ENCODE results near the gene CCNJ.
A peak's percentile ranks its signal among the peaks of the same experiment; 100 is the strongest.
"Not testable (repeated sequence)": the region's sequence is repeated elsewhere in the genome, so short reads cannot be mapped to it uniquely, and the experiment has no call there.

The CCNJ gene, protein sequence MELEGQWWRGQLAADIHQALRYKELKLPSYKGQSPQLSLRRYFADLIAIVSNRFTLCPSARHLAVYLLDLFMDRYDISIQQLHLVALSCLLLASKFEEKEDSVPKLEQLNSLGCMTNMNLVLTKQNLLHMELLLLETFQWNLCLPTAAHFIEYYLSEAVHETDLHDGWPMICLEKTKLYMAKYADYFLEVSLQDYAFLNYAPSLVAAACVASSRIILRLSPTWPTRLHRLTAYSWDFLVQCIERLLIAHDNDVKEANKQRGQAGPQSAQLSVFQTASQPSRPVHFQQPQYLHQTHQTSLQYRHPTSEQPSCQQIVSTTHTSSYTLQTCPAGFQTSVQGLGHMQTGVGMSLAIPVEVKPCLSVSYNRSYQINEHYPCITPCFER

DNA sequence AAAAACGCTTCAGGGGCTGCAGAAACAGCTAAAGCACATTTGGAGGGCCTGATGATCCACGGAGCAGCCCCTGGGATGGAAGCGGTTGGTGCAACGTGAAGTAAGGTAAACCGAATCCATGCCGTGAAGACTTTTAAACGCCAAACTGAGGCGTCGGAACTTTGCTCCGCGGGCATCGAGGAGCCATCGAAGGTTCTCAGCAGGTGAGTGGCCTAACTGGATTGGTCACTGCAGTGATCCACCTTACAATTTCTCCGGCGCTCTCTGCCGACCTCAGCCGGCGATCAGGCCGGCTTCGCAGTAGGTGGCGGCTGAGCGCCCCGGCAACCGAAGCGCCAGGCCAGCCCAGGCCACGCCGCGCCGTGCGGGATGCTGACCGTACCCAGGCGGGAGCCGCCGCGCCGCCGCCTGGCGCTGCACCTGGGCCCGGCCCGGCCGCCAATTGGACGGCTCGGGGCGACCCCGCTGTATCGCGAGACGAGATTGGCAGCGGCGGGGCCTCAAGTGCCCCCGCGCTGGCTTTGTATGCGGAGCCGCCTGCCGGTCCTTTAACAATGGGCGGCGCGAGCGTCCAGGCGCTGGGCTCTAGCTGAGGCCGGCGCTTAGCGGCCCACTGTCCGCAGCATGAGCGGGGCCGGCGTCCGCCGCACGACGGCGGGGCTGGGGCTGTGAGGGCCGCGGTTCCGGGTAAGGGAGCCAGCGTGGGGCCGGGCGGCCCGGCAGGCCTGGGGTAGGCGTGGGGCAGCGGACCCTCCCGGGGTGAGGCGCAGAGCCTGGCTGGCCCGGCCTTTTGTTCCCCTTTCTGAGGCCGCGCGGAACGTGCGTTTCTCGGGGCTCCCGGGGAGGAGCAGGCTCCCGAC lies at the start of gene CCNJ:
CCNJ (plus strand) TSS at position 551 of the 860 bp plus-strand sequence. CDS start 811 bp downstream, outside the sequence.
- Histone ChIP-seq H3K4me1 (ENCODE audit: insufficient read depth, low read length) (peaks cover 19% of the 10 kb centered on the region), H2AFZ (ENCODE audit: low read depth, low read length) (peak within 1 kb of the TSS; percentile 71), H3K36me3 (ENCODE audit: insufficient read depth, low read length) (peaks cover 21% of the 10 kb centered on the region), H3K4me3 (ENCODE audit: low read length) (peak within 1 kb of the TSS; percentile 93), H3K27me3 (ENCODE audit: insufficient read depth, low read length) (no peaks in the 10 kb centered on the region), H3K9me3 (ENCODE audit: low read length) (no peaks in the 10 kb centered on the region)

DNA sequence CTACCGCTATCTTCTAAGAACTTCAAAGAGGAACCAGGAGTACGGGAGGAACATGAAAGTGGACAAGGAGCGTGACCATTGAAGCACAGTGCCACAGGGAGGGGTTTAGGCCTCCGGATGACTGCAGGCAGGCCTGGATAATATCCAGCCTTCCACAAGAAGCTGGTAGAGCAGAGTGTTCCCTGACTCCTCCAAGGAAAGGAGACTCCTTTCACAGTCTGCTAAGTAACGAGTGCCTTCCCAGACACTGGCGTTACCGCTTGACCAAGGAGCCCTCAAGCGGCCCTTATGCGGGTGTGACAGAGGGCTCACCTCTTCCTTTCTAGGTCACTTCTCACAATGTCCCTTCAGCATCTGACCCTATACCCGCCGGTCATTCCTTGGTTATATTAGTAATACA lies 49.0 kb upstream of the CCNJ start:
- H3K4me1 ChIP-seq (ENCODE audit: insufficient read depth, low read length); H3K4me3 ChIP-seq (ENCODE audit: low read length); H3K36me3 ChIP-seq (ENCODE audit: insufficient read depth, low read length); H2AFZ ChIP-seq (ENCODE audit: low read depth, low read length); H3K9me3 ChIP-seq (ENCODE audit: low read length): not testable (repeated sequence)
- peaks cover 22% of the 10 kb centered on the region for H3K27me3 ChIP-seq (ENCODE audit: insufficient read depth, low read length)

DNA sequence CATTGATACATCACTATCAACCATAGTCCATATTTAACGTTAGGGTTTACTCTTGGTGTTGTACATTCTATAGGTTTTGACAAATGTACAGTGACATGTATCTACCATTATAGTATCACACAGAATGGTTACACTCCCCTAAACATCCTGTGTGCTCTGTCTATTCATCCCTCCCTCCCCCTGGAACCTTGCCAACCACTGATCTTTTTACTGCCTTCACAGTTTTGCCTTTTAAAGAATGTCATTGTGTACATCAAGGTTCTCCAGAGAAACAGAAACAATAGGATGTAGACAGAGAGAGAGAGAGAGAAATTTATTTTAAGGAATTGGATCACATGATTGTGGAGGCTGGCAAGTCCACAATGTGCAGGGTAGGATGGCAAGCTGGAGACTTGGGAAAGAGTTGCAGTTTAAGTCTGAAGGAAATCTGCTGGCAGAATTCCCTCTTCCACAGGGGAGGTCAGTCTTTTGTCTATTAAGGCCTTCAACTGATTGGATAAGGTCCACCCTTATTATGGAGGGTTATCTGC lies 45.1 kb upstream of the CCNJ start:
- Histone ChIP-seq H2AFZ (ENCODE audit: low read depth, low read length) (no peak overlapping the region), H3K4me1 (ENCODE audit: insufficient read depth, low read length) (no peaks in the 10 kb centered on the region), H3K36me3 (ENCODE audit: insufficient read depth, low read length) (no peaks in the 10 kb centered on the region), H3K27me3 (ENCODE audit: insufficient read depth, low read length) (no peaks in the 10 kb centered on the region), H3K4me3 (ENCODE audit: low read length) (no peak overlapping the region), H3K9me3 (ENCODE audit: low read length) (no peaks in the 10 kb centered on the region)

DNA sequence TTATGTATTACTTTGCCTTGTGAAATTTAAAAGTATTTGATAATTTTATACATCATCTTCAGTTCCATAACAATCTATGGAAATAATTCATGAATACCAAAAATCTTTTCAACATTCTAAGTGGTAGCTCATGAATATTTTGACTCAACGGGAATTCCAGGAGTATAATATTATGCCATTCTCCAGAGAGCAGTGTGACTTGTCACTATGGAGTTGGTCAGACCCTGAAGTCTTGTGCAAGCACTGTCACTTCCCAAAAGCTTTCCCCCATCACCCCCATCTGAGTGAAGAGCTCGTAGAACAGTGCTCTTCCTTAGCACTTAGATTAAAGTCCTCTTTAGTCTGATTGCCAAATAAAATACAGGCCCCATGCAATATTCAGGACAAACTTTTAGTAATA lies 29.4 kb upstream of the CCNJ start:
- H3K36me3 ChIP-seq (ENCODE audit: insufficient read depth, low read length) = no peaks in the 10 kb centered on the region
- peaks cover 4% of the 10 kb centered on the region for H3K27me3 ChIP-seq (ENCODE audit: insufficient read depth, low read length)
- no peak overlapping the region for H3K4me3 ChIP-seq (ENCODE audit: low read length)
- H3K4me1 ChIP-seq (ENCODE audit: insufficient read depth, low read length) = no peaks in the 10 kb centered on the region
- no peaks in the 10 kb centered on the region for H3K9me3 ChIP-seq (ENCODE audit: low read length)
- H2AFZ ChIP-seq (ENCODE audit: low read depth, low read length) = no peak overlapping the region

DNA sequence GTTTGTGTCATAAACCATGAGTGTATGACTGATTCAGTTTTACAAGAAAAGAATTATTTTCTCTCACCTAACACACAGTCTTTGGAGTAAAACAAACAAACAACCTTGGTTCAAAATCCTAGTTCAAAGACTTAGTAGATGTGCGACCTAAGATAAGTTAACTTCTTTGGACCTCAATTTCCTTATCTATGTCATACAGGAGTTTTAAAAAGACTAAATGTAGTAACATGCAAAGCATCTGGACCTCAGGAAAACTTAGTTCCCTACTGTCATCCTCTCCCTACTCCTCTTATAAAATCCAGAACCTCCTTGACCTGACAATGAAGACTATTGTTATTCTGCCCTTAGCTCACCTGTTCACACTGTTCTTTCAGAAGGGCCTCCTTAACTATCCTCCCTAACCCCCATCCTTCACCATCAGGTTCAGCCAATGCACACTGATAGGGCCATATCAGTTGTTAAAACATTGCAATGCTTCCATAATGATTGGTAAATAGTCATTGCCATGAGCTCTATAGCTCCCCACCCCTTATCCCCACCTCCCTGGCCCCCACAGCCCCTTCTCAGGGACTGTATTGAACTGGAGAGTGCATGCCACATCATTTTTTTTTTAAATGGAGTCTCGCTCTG lies 28.8 kb upstream of the CCNJ start:
- Histone ChIP-seq H3K4me3 (ENCODE audit: low read length) (no peak overlapping the region), H3K9me3 (ENCODE audit: low read length) (no peaks in the 10 kb centered on the region), H3K4me1 (ENCODE audit: insufficient read depth, low read length) (no peaks in the 10 kb centered on the region), H3K27me3 (ENCODE audit: insufficient read depth, low read length) (peaks cover 4% of the 10 kb centered on the region), H2AFZ (ENCODE audit: low read depth, low read length) (no peak overlapping the region), H3K36me3 (ENCODE audit: insufficient read depth, low read length) (no peaks in the 10 kb centered on the region)

DNA sequence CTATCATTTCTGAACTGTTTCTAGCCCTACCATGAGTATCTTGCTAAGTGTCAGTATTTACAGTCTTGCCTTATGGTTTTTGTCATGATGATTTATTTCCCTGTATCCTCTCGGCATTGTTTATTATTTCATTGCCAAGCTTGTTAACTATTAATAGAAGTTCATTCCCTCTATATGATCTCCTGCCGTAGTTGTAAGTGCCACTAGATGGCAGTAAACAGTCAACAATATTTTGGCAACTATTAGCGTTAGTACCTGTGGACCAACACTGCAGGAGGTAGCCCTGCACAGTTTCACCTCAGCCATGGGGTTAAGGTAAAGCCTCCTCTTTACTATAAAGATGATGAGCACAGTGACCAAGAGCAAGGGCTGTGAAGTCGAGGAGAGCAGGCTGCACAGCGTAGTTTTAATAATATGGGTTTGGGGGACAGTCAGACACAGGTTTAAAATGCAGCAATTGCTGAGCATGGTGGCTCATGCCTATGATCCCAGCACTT lies 26.1 kb upstream of the CCNJ start:
- no peaks in the 10 kb centered on the region for H3K9me3 ChIP-seq (ENCODE audit: low read length)
- no peaks in the 10 kb centered on the region for H3K4me1 ChIP-seq (ENCODE audit: insufficient read depth, low read length)
- no peak overlapping the region for H3K4me3 ChIP-seq (ENCODE audit: low read length)
- H3K27me3 ChIP-seq (ENCODE audit: insufficient read depth, low read length) = peaks cover 4% of the 10 kb centered on the region
- no peak overlapping the region for H2AFZ ChIP-seq (ENCODE audit: low read depth, low read length)
- no peaks in the 10 kb centered on the region for H3K36me3 ChIP-seq (ENCODE audit: insufficient read depth, low read length)

DNA sequence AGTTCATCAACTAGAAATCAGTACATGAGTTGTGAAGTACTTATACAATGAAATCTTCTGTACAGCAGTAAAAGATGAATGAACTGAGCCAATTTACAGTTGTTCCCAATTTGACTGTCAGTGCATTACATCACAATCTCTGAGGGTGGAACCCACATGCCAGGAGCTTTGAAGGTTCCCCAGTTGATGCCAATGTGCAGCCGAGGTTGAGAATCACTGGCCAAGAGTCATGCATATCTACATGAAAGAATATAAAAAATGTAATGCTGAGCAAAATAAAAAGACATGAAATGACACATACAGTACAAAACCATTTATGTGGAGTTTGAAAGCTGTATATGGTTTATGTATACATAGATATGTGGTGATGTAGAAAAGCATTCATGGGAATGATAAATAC lies 22.1 kb upstream of the CCNJ start:
- peaks cover 8% of the 10 kb centered on the region for H3K27me3 ChIP-seq (ENCODE audit: insufficient read depth, low read length)
- H2AFZ ChIP-seq (ENCODE audit: low read depth, low read length) = no peak overlapping the region
- no peaks in the 10 kb centered on the region for H3K9me3 ChIP-seq (ENCODE audit: low read length)
- H3K4me1 ChIP-seq (ENCODE audit: insufficient read depth, low read length) = no peaks in the 10 kb centered on the region
- no peak overlapping the region for H3K4me3 ChIP-seq (ENCODE audit: low read length)
- no peaks in the 10 kb centered on the region for H3K36me3 ChIP-seq (ENCODE audit: insufficient read depth, low read length)

DNA sequence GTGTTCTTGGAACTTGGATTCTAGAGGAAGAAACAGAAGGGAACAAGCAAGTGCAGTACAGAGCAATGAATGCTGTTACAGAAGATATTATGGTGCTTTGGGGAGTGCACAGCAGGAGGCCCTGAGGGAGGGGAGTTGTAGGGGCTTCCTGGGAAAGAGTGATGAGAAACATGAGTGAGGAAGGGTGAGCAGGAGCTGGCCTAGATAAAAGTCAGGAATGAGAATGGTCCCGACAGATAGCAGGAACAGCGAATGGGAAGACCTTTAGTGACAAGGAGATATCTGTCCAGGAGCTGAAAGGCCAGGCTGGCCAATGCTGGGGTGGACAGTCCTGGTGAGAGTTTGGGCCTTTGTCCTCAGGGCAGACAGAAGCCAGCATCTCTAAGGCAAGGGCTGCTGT lies 20.6 kb upstream of the CCNJ start:
- no peak overlapping the region for H3K4me3 ChIP-seq (ENCODE audit: low read length)
- H3K9me3 ChIP-seq (ENCODE audit: low read length) = no peaks in the 10 kb centered on the region
- no peak overlapping the region for H2AFZ ChIP-seq (ENCODE audit: low read depth, low read length)
- H3K4me1 ChIP-seq (ENCODE audit: insufficient read depth, low read length) = no peaks in the 10 kb centered on the region
- no peaks in the 10 kb centered on the region for H3K36me3 ChIP-seq (ENCODE audit: insufficient read depth, low read length)
- peaks cover 8% of the 10 kb centered on the region for H3K27me3 ChIP-seq (ENCODE audit: insufficient read depth, low read length)

DNA sequence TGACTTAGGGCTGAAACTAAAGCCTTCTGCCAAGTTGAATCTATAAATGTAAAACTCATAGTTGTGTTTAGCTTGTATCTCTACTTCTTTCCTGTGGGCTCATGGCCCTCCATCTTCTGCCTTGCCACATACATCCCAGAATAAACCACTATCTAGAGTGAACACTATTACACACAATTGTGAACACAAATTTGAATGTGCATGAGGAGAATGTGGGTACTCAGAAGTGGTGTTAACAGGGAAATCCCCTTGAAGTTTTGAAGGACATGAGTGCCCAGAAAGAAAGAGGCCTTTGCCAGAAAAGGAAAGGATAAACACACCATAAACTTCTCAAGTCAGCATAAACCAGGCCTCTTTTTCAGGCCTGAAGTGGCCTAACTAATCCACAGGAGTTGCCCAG lies 20.2 kb upstream of the CCNJ start:
- no peaks in the 10 kb centered on the region for H3K4me1 ChIP-seq (ENCODE audit: insufficient read depth, low read length)
- no peak overlapping the region for H3K4me3 ChIP-seq (ENCODE audit: low read length)
- peaks cover 8% of the 10 kb centered on the region for H3K27me3 ChIP-seq (ENCODE audit: insufficient read depth, low read length)

DNA sequence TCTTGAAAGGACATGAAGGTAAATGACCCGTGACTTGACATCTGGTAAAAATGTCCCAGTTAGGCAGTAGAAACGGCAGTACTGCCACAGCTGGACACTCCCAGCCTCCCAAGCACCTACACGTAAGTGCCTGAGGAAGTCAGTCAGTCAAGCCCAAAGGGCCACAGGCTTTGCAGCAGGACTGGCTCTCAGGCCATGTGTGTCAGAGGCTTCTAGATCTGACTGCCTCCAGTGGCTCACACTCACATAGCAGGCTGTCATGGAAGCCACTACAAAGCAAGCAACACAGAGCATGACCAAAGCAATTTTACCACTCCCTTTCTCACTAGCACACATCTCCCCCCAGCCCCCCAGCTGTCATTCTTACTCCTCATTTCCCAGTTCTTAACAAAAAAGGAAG lies 17.8 kb upstream of the CCNJ start:
- H3K9me3 ChIP-seq (ENCODE audit: low read length) = no peaks in the 10 kb centered on the region
- H2AFZ ChIP-seq (ENCODE audit: low read depth, low read length) = no peak overlapping the region
- peaks cover 8% of the 10 kb centered on the region for H3K27me3 ChIP-seq (ENCODE audit: insufficient read depth, low read length)
- H3K4me1 ChIP-seq (ENCODE audit: insufficient read depth, low read length) = no peaks in the 10 kb centered on the region
- H3K4me3 ChIP-seq (ENCODE audit: low read length) = no peak overlapping the region
- H3K36me3 ChIP-seq (ENCODE audit: insufficient read depth, low read length) = no peaks in the 10 kb centered on the region

More for the DNA sequence above, 20.2 kb upstream of the CCNJ start:
- Histone ChIP-seq H2AFZ (ENCODE audit: low read depth, low read length) (no peak overlapping the region), H3K36me3 (ENCODE audit: insufficient read depth, low read length) (no peaks in the 10 kb centered on the region), H3K9me3 (ENCODE audit: low read length) (no peaks in the 10 kb centered on the region)

DNA sequence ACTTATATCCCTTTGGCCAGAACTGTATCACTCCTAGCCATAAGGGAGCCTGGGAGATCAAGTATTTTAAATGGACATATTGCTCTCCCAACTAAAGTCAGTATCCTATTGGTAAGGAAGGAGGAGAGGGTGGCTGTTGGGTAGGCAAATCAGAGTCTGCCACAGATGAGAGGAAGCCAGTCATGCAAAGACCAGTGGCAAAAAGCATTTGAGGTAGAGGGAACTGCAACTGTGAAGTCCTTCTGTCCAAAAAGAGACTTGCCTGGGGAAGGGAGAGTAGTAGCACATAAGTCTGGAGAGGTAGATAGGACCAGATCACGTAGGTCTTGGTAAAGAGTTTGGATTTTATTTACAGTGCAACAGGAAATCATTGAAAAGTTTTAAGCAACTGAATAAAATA lies 8.8 kb upstream of the CCNJ start:
- Histone ChIP-seq H3K4me3 (ENCODE audit: low read length) (no peak overlapping the region), H3K9me3 (ENCODE audit: low read length) (no peaks in the 10 kb centered on the region), H3K36me3 (ENCODE audit: insufficient read depth, low read length) (no peaks in the 10 kb centered on the region), H3K4me1 (ENCODE audit: insufficient read depth, low read length) (no peaks in the 10 kb centered on the region), H2AFZ (ENCODE audit: low read depth, low read length) (no peak overlapping the region), H3K27me3 (ENCODE audit: insufficient read depth, low read length) (peaks cover 6% of the 10 kb centered on the region)

DNA sequence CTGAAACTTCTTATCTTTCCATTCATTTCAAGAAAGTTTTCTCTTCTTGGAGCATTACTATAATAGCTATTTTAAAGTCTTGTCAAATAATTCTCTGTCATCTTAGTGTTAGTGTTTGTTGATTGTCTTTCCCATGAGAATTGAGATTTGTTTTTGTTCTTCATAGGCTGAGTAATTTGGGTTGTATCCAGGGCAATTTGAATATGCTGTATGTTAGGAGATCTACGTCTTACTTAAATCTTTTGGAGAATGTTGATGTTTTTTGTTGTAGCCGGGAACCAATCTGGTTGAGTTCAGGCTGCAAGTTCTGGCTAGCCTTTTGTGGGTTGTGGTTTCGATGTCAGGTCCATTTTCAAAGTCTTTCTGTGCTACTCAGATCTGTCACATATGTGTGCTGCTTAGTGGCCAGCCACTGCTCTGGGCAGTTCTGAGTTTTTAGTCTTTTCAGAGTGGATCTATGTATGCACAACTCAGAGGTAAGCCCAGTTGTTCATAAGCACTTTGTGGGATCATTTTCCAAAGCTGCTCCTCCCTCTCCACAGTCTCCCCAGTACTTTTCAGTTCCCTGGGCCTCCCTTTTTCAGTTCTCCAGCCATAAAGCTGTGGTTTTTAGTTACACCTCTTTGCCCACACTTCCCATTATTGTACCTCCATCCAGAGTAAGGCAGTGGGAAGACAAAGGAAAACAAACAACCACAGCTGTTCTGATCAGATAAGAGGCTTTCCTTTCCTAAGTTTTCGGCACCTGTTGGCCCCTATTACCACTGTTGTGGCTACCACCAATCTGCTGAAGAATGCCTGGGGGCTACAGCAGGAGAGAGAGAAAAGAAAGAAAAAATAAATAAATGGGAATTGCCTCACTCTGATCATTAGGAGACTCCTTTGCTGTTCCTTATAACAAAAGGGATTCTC lies 4.7 kb upstream of the CCNJ start:
- Histone ChIP-seq H3K9me3 (ENCODE audit: low read length) (no peaks in the 10 kb centered on the region), H2AFZ (ENCODE audit: low read depth, low read length) (no peak overlapping the region), H3K4me1 (ENCODE audit: insufficient read depth, low read length) (no peaks in the 10 kb centered on the region), H3K4me3 (ENCODE audit: low read length) (no peak overlapping the region), H3K27me3 (ENCODE audit: insufficient read depth, low read length) (peaks cover 6% of the 10 kb centered on the region), H3K36me3 (ENCODE audit: insufficient read depth, low read length) (no peaks in the 10 kb centered on the region)
